HepG2 (cell line): Measurements from ENCODE around the gene SLC45A3. TPM values are rescaled to one million over a fixed set of nuclear protein-coding genes. Genes with fewer than 3 reads are reported as not detected.

Source experiments
- ATAC-seq: fragments of 200-7000 bp; cut with Tn5 transposase; 3 replicates; pipeline ENCODE4 v1.9.1; 2020; ENCODE audit warnings: mild to moderate bottlenecking, moderate library complexity
- BruUV-seq: library from RNA; stranded (reverse); fragments of 400-500 nt; replicated peaks from 2 replicates; lab custom pipeline; 2021; lab: Mats Ljungman, UMichigan
- CTCF ChIA-PET: fragments of 300-600 bp; formaldehyde crosslinking; extraction: SDS; loops from one replicate; lab custom pipeline; 2021; ENCODE audit warnings: low total read pairs, inconsistent platforms, low intra/inter-chr PET ratio; lab: Yijun Ruan, JAX
- POLR2A ChIA-PET: fragments of 350-600 bp; sonication (Branson Sonifier 250); formaldehyde crosslinking; loops from one replicate; lab custom pipeline; 2020; ENCODE audit warnings: antibody characterized with exemption, inconsistent platforms; lab: Yijun Ruan, JAX
- DNase-seq: peaks from one replicate; pipeline ENCODE4 v3.0.0-alpha.2; 2015; ENCODE audit warnings: low spot score
- FAIRE-seq: peaks from 3 replicates; lab custom pipeline; 2011; peaks lifted over from hg19 to GRCh38; lab: Jason Lieb, UNC
- H2AFZ ChIP-seq: one replicate; pipeline ENCODE4 v1.6.1; 2011; ENCODE audit warnings: low read length, inconsistent platforms
- H3K27ac ChIP-seq: fragments of 300-600 bp; 3 replicates; pipeline ENCODE4 v1.8.0; 2011; ENCODE audit warnings: mixed run types, mild to moderate bottlenecking, mixed read lengths, low read length, inconsistent platforms; ENCODE audit not compliant: insufficient read depth; ENCODE audit errors: extremely low read length
- H3K27me3 ChIP-seq, 2 experiments: fragments of 200-600 bp in 1 of 2; 2 replicates in 1 of 2; 3 replicates in 1 of 2; pipeline versions ENCODE4 v1.6.0 to v1.8.0; 2011; ENCODE audit warnings: low read length in 2 of 2, mild to moderate bottlenecking in 2 of 2, moderate library complexity in 2 of 2, inconsistent platforms in 1 of 2; ENCODE audit not compliant: insufficient read depth in 2 of 2, control insufficient read depth in 1 of 2
- H3K36me3 ChIP-seq, 2 experiments: fragments of 200-600 bp in 1 of 2; replicated peaks in 1 of 2; 2 replicates in 1 of 2; 3 replicates in 1 of 2; pipeline versions ENCODE4 v1.5.1 to v1.8.0; 2011; ENCODE audit warnings: low read length in 2 of 2, inconsistent platforms in 1 of 2; ENCODE audit not compliant: insufficient read depth in 2 of 2, control insufficient read depth in 1 of 2
- H3K4me1 ChIP-seq: 2 replicates; pipeline ENCODE4 v1.5.1; 2012; ENCODE audit warnings: low read length, inconsistent platforms; ENCODE audit not compliant: insufficient read depth
- H3K4me2 ChIP-seq: 2 replicates; pipeline ENCODE4 v1.6.0; 2011; ENCODE audit warnings: low read depth, low read length, inconsistent platforms
- H3K4me3 ChIP-seq, 3 experiments: fragments of 200-600 bp in 1 of 3; sonication (generic), shearing (Covaris generic) in 1 of 3; replicated peaks in 1 of 3; 2 replicates each; pipeline ENCODE4 v1.5.1; 2011 to 2016; ENCODE audit warnings: low read length in 3 of 3, inconsistent platforms in 2 of 3, low read depth in 2 of 3, mild to moderate bottlenecking in 2 of 3, control low read depth in 1 of 3, mixed read lengths in 1 of 3; ENCODE audit not compliant: insufficient read depth in 1 of 3
- H3K79me2 ChIP-seq: one replicate; pipeline ENCODE4 v1.6.1; 2011; ENCODE audit warnings: low read length, inconsistent platforms; ENCODE audit not compliant: insufficient read depth
- H3K9ac ChIP-seq: 2 replicates; pipeline ENCODE4 v1.6.0; 2011; ENCODE audit warnings: mild to moderate bottlenecking, low read depth, low read length, inconsistent platforms; ENCODE audit not compliant: insufficient read depth
- H3K9me3 ChIP-seq: 2 replicates; pipeline ENCODE4 v1.5.1; 2012; ENCODE audit warnings: mild to moderate bottlenecking, low read length
- H4K20me1 ChIP-seq: 2 replicates; pipeline ENCODE4 v1.6.0; 2011; ENCODE audit warnings: inconsistent platforms, mild to moderate bottlenecking, low read length, moderate library complexity; ENCODE audit not compliant: insufficient read depth
- ARID2 ChIP-seq: sonication (generic); formaldehyde crosslinking; IDR thresholded peaks from 2 replicates; pipeline ENCODE4 v1.8.1; 2022; ENCODE audit warnings: mild to moderate bottlenecking, missing genetic modification reagents, borderline replicate concordance
- EHMT2 ChIP-seq: fragments of 200-600 bp; sonication (generic); IDR thresholded peaks from 2 replicates; pipeline ENCODE4 v1.7.0; 2017; ENCODE audit warnings: antibody characterized with exemption, low read depth, low read length, borderline replicate concordance
- FOXO1 ChIP-seq: sonication (generic); formaldehyde crosslinking; IDR thresholded peaks from 2 replicates; pipeline ENCODE4 v1.4.0; 2020; ENCODE audit warnings: missing genetic modification reagents
- GATAD1 ChIP-seq: IDR thresholded peaks from 2 replicates; pipeline ENCODE4 v1.6.1; 2016; ENCODE audit warnings: missing genetic modification reagents, missing compliant biosample characterization
- HCFC1 ChIP-seq: fragments of 150-350 bp; IDR thresholded peaks from 2 replicates; pipeline ENCODE4 v1.6.1; 2014; ENCODE audit warnings: low read depth, low read length
- JUNB ChIP-seq: sonication (generic); formaldehyde crosslinking; IDR thresholded peaks from 2 replicates; pipeline ENCODE4 v1.8.0; 2022; ENCODE audit warnings: missing genetic modification reagents, mild to moderate bottlenecking, borderline replicate concordance
- KDM3A ChIP-seq: IDR thresholded peaks from 2 replicates; pipeline ENCODE4 v1.6.1; 2018; ENCODE audit warnings: low read depth, missing compliant biosample characterization
- MAFF ChIP-seq: IDR thresholded peaks from 2 replicates; pipeline ENCODE4 v1.6.1; 2011; ENCODE audit warnings: low read depth, low read length, improper control_type of control experiment
- NCOR1 ChIP-seq: fragments of 200-600 bp; sonication (generic); IDR thresholded peaks from 2 replicates; pipeline ENCODE4 v1.7.0; 2017; ENCODE audit warnings: antibody characterized with exemption, low read length, borderline replicate concordance
- NFKB2 ChIP-seq: sonication (generic); formaldehyde crosslinking; IDR thresholded peaks from 2 replicates; pipeline ENCODE4 v1.4.0; 2020; ENCODE audit warnings: missing genetic modification reagents, borderline replicate concordance
- NFRKB ChIP-seq: fragments of 450-650 bp; IDR thresholded peaks from 2 replicates; pipeline ENCODE4 v1.6.1; 2017
- SIN3A ChIP-seq: IDR thresholded peaks from 2 replicates; pipeline ENCODE4 v1.6.1; 2011; ENCODE audit warnings: low read depth, mild to moderate bottlenecking, control low read depth, low read length, borderline replicate concordance
- ZKSCAN8 ChIP-seq: IDR thresholded peaks from 2 replicates; pipeline ENCODE4 v1.6.1; 2016; ENCODE audit warnings: borderline replicate concordance, missing genetic modification reagents, missing compliant biosample characterization
- ZNF24 ChIP-seq: fragments of 450-650 bp; IDR thresholded peaks from 2 replicates; pipeline ENCODE4 v1.6.1; 2017; ENCODE audit warnings: antibody characterized with exemption, mild to moderate bottlenecking
- ZNF260 ChIP-seq: sonication (generic); formaldehyde crosslinking; IDR thresholded peaks from 2 replicates; pipeline ENCODE4 v1.4.0; 2020; ENCODE audit warnings: missing genetic modification reagents, low read depth, mild to moderate bottlenecking, borderline replicate concordance
- ZNF773 ChIP-seq: sonication (generic); formaldehyde crosslinking; IDR thresholded peaks from 2 replicates; pipeline ENCODE4 v1.4.0; 2020; ENCODE audit warnings: missing genetic modification reagents, borderline replicate concordance
- WGBS: methylation state at CpG from one replicate; pipeline ENCODE4 v1.1.6; 2017; ENCODE audit warnings: low lambda C conversion rate; 5-methylcytosine and 5-hydroxymethylcytosine counted together
- in situ Hi-C: cut with HindIII; loops from 2 replicates; pipeline ENCODE4 v1.10.0; 2017; ENCODE audit warnings: low pct_unique_long_range_greater_than_20kb; ENCODE audit not compliant: extremely low pct_ligation_motif_present
- intact Hi-C: fragments of 100-400 bp; cut with micrococcal nuclease; formaldehyde crosslinking; loops from one replicate; pipeline ENCODE4 v1.10.0; 2022; ENCODE audit not compliant: unreplicated experiment
- polyA plus RNA-seq, 8 experiments: library from polyadenylated mRNA; depleted of rRNA in 3 of 8; stranded (reverse) in 7 of 8; unstranded in 1 of 8; fragments of >200 nt; fragmentation: Illumina TruSeq in 4 of 8; extraction: Trizol in 4 of 8; gene quantifications; 2 replicates each; pipeline versions ENCODE4 v1.2.1 to v1.2.3, GENCODE V29; 2011 to 2016; ENCODE audit warnings: low read depth in 4 of 8, missing spikeins in 1 of 8, mixed read lengths in 1 of 8; ENCODE audit not compliant: insufficient read depth in 1 of 8
- total RNA-seq, 5 experiments: library from RNA; depleted of rRNA; stranded (reverse); fragments of >200 nt; fragmentation: Illumina TruSeq; extraction: Trizol; gene quantifications; 2 replicates each; pipeline ENCODE4 v1.2.3, GENCODE V29; 2016; ENCODE audit warnings: low read depth in 1 of 5
- TF ChIP-seq, protein P1 (sequence below): IDR thresholded peaks from 2 replicates; pipeline ENCODE4 v1.6.1; 2016; ENCODE audit warnings: missing biosample characterization, missing genetic modification reagents, low read depth
- TF ChIP-seq, protein P2 (sequence below): IDR thresholded peaks from 2 replicates; pipeline ENCODE4 v1.6.1; 2018; ENCODE audit warnings: missing genetic modification reagents, mild to moderate bottlenecking, missing compliant biosample characterization
- TF ChIP-seq, protein P3 (sequence below): sonication (generic); formaldehyde crosslinking; IDR thresholded peaks from 2 replicates; pipeline ENCODE4 v1.4.0; 2020; ENCODE audit warnings: missing genetic modification reagents

The SLC45A3 gene
- total and polyA plus RNA-seq, 2 of the 13 experiments (the other 11 are each of a cell fraction or from before 2014, with no cell fraction given): 3.4 to 4.1 TPM

DNA sequence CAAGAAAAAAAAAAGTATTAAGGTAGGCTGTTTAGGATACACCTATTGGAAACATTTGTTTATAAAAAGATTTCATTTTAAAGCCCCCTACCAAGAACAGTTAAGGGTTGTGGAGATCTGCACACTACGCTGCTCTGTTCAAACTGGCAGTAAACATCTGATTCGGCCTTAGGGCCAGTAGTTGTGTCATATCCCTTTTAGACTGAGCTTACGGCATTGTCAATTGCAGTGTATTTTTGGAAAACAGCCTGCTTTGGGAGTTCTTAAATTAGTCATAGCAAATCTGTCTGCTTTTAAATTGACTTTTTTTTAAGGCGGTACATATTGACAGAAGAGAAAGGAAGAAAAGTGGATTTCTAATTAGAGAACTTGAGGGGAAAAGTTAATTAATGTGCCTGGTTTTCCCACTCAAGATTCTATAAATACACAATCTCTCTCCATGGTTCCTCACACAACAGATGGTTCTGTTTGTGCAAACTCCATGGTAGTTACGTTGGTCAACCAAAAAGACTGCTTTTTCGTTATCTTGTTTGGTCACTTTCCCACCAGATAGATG, 46.8 kb downstream of the SLC45A3 start:
- FAIRE-seq (no peak), ATAC-seq (no peak), DNase-seq (no peak)
- Histone ChIP-seq H3K9ac (no peak overlapping the region), H3K79me2 (peaks cover 22% of the 10 kb centered on the region), H3K4me1 (peaks cover 60% of the 10 kb centered on the region), H3K9me3 (no peaks in the 10 kb centered on the region), H4K20me1 (no peaks in the 10 kb centered on the region), H3K27me3 (no peaks in the 10 kb centered on the region; a peak in 1 of 5 replicates), H2AFZ (no peak overlapping the region), H3K4me2 (no peak overlapping the region), H3K4me3 (no peak overlapping the region), H3K27ac (no peak overlapping the region), H3K36me3 (no peaks in the 10 kb centered on the region)
- no TSS peak for BruUV-seq
- WGBS: 88% methylated on average over 6 of the region's 6 CpGs
- ChIA-PET CTCF (no interaction called here), POLR2A (interaction anchor here (1.4 to 3.7 kb wide), 2 partner anchors 42 to 116 kb away, joined by 6 to 63 read pairs; no protein-coding TSS in a partner anchor)
- TF ChIP-seq MAFF (no peak), ZNF260 (CRISPR knock-in tag) (no peak), KDM3A (CRISPR knock-in tag) (no peak), GATAD1 (CRISPR knock-in tag) (no peak), SIN3A (no peak), NCOR1 (no peak), ZNF24 (no peak), EHMT2 (no peak), HCFC1 (no peak), JUNB (CRISPR knock-in tag) (no peak), NFKB2 (CRISPR knock-in tag) (no peak), NFRKB (no peak), FOXO1 (no peak), ZKSCAN8 (CRISPR knock-in tag) (no peak), ARID2 (CRISPR knock-in tag) (no peak), ZNF773 (CRISPR knock-in tag) (no peak)
- TF ChIP-seq, protein P1, sequence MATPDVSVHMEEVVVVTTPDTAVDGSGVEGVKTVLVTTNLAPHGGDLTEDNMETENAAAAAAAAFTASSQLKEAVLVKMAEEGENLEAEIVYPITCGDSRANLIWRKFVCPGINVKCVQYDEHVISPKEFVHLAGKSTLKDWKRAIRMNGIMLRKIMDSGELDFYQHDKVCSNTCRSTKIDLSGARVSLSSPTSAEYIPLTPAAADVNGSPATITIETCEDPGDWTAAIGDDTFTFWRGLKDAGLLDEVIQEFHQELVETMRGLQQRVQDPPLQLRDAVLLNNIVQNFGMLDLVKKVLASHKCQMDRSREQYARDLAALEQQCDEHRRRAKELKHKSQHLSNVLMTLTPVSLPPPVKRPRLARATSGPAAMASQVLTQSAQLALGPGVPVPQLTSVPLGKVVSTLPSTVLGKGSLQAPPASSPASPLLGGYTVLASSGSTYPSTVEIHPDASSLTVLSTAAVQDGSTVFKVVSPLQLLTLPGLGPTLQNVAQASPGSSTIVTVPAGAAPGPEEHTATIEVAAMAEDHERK: no peak
- TF ChIP-seq, protein P2, sequence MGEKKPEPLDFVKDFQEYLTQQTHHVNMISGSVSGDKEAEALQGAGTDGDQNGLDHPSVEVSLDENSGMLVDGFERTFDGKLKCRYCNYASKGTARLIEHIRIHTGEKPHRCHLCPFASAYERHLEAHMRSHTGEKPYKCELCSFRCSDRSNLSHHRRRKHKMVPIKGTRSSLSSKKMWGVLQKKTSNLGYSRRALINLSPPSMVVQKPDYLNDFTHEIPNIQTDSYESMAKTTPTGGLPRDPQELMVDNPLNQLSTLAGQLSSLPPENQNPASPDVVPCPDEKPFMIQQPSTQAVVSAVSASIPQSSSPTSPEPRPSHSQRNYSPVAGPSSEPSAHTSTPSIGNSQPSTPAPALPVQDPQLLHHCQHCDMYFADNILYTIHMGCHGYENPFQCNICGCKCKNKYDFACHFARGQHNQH (CRISPR knock-in tag): no peak
- TF ChIP-seq, protein P3, sequence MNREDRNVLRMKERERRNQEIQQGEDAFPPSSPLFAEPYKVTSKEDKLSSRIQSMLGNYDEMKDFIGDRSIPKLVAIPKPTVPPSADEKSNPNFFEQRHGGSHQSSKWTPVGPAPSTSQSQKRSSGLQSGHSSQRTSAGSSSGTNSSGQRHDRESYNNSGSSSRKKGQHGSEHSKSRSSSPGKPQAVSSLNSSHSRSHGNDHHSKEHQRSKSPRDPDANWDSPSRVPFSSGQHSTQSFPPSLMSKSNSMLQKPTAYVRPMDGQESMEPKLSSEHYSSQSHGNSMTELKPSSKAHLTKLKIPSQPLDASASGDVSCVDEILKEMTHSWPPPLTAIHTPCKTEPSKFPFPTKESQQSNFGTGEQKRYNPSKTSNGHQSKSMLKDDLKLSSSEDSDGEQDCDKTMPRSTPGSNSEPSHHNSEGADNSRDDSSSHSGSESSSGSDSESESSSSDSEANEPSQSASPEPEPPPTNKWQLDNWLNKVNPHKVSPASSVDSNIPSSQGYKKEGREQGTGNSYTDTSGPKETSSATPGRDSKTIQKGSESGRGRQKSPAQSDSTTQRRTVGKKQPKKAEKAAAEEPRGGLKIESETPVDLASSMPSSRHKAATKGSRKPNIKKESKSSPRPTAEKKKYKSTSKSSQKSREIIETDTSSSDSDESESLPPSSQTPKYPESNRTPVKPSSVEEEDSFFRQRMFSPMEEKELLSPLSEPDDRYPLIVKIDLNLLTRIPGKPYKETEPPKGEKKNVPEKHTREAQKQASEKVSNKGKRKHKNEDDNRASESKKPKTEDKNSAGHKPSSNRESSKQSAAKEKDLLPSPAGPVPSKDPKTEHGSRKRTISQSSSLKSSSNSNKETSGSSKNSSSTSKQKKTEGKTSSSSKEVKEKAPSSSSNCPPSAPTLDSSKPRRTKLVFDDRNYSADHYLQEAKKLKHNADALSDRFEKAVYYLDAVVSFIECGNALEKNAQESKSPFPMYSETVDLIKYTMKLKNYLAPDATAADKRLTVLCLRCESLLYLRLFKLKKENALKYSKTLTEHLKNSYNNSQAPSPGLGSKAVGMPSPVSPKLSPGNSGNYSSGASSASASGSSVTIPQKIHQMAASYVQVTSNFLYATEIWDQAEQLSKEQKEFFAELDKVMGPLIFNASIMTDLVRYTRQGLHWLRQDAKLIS (CRISPR knock-in tag): no peak
- intact Hi-C loops: no loop called here
- in situ Hi-C loops: loop anchor here (5.0 kb wide), 1 partner anchor 41 kb away; no protein-coding TSS in a partner anchor
